IMR-90 (cell line): ENCODE measurements around the gene SCYL3. TPM values are rescaled to one million over a fixed set of nuclear protein-coding genes. Genes with fewer than 3 reads are reported as not detected.

Source experiments
- ATAC-seq: fragments of 200-7000 bp; cut with Tn5 transposase; 2 replicates; pipeline ENCODE4 v1.9.1; 2020; ENCODE audit warnings: low read depth, mild to moderate bottlenecking, moderate library complexity
- BruUV-seq: library from RNA; stranded (reverse); fragments of 400-500 nt; replicated peaks from 2 replicates; lab custom pipeline; 2021; lab: Mats Ljungman, UMichigan
- CTCF ChIA-PET: fragments of 300-600 bp; formaldehyde crosslinking; extraction: SDS; loops from one replicate; lab custom pipeline; 2021; ENCODE audit warnings: antibody characterized with exemption; lab: Yijun Ruan, JAX
- POLR2A ChIA-PET: fragments of 300-600 bp; sonication (Branson Sonifier 250); formaldehyde crosslinking; loops from one replicate; lab custom pipeline; 2022; ENCODE audit warnings: antibody characterized with exemption; ENCODE audit not compliant: unreplicated experiment; lab: Charles Lee
- DNase-seq: peaks from one replicate; pipeline ENCODE4 v3.0.0; 2013
- H2AFZ ChIP-seq: replicated peaks from 2 replicates; pipeline ENCODE3; 2013; ENCODE audit warnings: low read length, mild to moderate bottlenecking; ENCODE audit not compliant: poor library complexity
- H2AK5ac ChIP-seq: 2 replicates; pipeline ENCODE4 v1.6.1; 2013; ENCODE audit warnings: low read depth, low read length, inconsistent platforms
- H2AK9ac ChIP-seq: replicated peaks from 2 replicates; pipeline ENCODE3; 2013; ENCODE audit warnings: mild to moderate bottlenecking, low read depth, low read length, moderate library complexity; ENCODE audit not compliant: poor library complexity
- H2BK120ac ChIP-seq: 2 replicates; pipeline ENCODE4 v1.6.1; 2013; ENCODE audit warnings: low read depth, low read length, inconsistent platforms
- H2BK15ac ChIP-seq: 3 replicates; pipeline ENCODE4 v1.6.1; 2013; ENCODE audit warnings: low read depth, low read length, inconsistent platforms
- H2BK20ac ChIP-seq: 2 replicates; pipeline ENCODE4 v1.6.1; 2013; ENCODE audit warnings: low read depth, mild to moderate bottlenecking, inconsistent platforms, low read length, moderate library complexity
- H2BK5ac ChIP-seq: 2 replicates; pipeline ENCODE4 v1.6.1; 2013; ENCODE audit warnings: mild to moderate bottlenecking, low read depth, low read length, inconsistent platforms; ENCODE audit not compliant: poor library complexity, severe bottlenecking
- H3K14ac ChIP-seq: replicated peaks from 2 replicates; pipeline ENCODE4 v1.6.1; 2013; ENCODE audit warnings: low read depth, low read length, inconsistent platforms
- H3K18ac ChIP-seq: 2 replicates; pipeline ENCODE4 v1.6.1; 2013; ENCODE audit warnings: low read depth, low read length, control low read depth
- H3K23ac ChIP-seq: 2 replicates; pipeline ENCODE4 v1.6.1; 2013; ENCODE audit warnings: low read depth, low read length, inconsistent platforms
- H3K27ac ChIP-seq: 2 replicates; pipeline ENCODE4 v1.5.1; 2013; ENCODE audit warnings: mild to moderate bottlenecking, control low read depth, low read length; ENCODE audit not compliant: insufficient read depth
- H3K27me3 ChIP-seq: 2 replicates; pipeline ENCODE4 v1.6.1; 2013; ENCODE audit warnings: low read length; ENCODE audit not compliant: control insufficient read depth, insufficient read depth
- H3K36me3 ChIP-seq: 2 replicates; pipeline ENCODE4 v1.6.1; 2013; ENCODE audit warnings: low read length, mixed read lengths; ENCODE audit not compliant: control insufficient read depth, insufficient read depth
- H3K4ac ChIP-seq: 2 replicates; pipeline ENCODE4 v1.6.1; 2013; ENCODE audit warnings: low read depth, low read length, inconsistent platforms
- H3K4me1 ChIP-seq: 2 replicates; pipeline ENCODE4 v1.6.1; 2013; ENCODE audit warnings: low read length, mixed read lengths; ENCODE audit not compliant: control insufficient read depth, insufficient read depth
- H3K4me2 ChIP-seq: 2 replicates; pipeline ENCODE4 v1.6.1; 2013; ENCODE audit warnings: low read depth, mild to moderate bottlenecking, control low read depth, low read length, moderate library complexity
- H3K4me3 ChIP-seq: 2 replicates; pipeline ENCODE4 v1.5.1; 2013; ENCODE audit warnings: low read depth, mild to moderate bottlenecking, control low read depth, low read length, moderate library complexity; ENCODE audit not compliant: insufficient read depth
- H3K56ac ChIP-seq: 2 replicates; pipeline ENCODE4 v1.6.1; 2013; ENCODE audit warnings: low read length, inconsistent platforms; ENCODE audit not compliant: insufficient read depth; ENCODE audit errors: extremely low read depth
- H3K79me1 ChIP-seq, 2 experiments: 2 replicates each; pipeline ENCODE4 v1.6.1; 2013; ENCODE audit warnings: low read length in 2 of 2, inconsistent platforms in 1 of 2, low read depth in 1 of 2
- H3K9ac ChIP-seq: 2 replicates; pipeline ENCODE4 v1.6.1; 2013; ENCODE audit warnings: low read depth, low read length, control low read depth
- H3K9me1 ChIP-seq: 2 replicates; pipeline ENCODE4 v1.6.1; 2013; ENCODE audit warnings: low read length, inconsistent platforms; ENCODE audit not compliant: insufficient read depth
- H3K9me3 ChIP-seq: 2 replicates; pipeline ENCODE4 v1.6.1; 2013; ENCODE audit warnings: low read length; ENCODE audit not compliant: control insufficient read depth, insufficient read depth
- H4K20me1 ChIP-seq: 2 replicates; pipeline ENCODE4 v1.6.1; 2013; ENCODE audit warnings: low read length, inconsistent platforms; ENCODE audit not compliant: insufficient read depth
- H4K5ac ChIP-seq: 2 replicates; pipeline ENCODE4 v1.6.1; 2013; ENCODE audit warnings: mild to moderate bottlenecking, low read depth, low read length, control low read depth
- H4K8ac ChIP-seq, 2 experiments: 2 replicates each; pipeline ENCODE4 v1.6.1; 2013; ENCODE audit warnings: low read depth in 2 of 2, low read length in 2 of 2, control low read depth in 1 of 2, inconsistent platforms in 1 of 2
- H4K91ac ChIP-seq: 2 replicates; pipeline ENCODE4 v1.6.1; 2013; ENCODE audit warnings: low read depth, low read length, inconsistent platforms; ENCODE audit not compliant: insufficient read depth
- FOS ChIP-seq: fragments of 150-350 bp; IDR thresholded peaks from 2 replicates; pipeline ENCODE4 v1.6.1; 2016; ENCODE audit warnings: low read depth, low read length
- MAZ ChIP-seq: IDR thresholded peaks from 2 replicates; pipeline ENCODE4 v1.6.1; 2012; ENCODE audit warnings: low read depth, mild to moderate bottlenecking, low read length, improper control_type of control experiment, moderate library complexity, borderline replicate concordance
- WGBS, 2 experiments: methylation state at CpG; one replicate each; pipeline versions ENCODE4 v1.1.5 to v1.1.7; 2013; ENCODE audit warnings: missing lambda C conversion rate in 2 of 2; ENCODE audit not compliant: insufficient read length in 1 of 2; ENCODE audit errors: extremely low coverage in 2 of 2; 5-methylcytosine and 5-hydroxymethylcytosine counted together
- dilution Hi-C: fragments of 300-500 bp; cut with HindIII; formaldehyde crosslinking; loops from one replicate; pipeline ENCODE4 v1.14.3; 2018; ENCODE audit warnings: low sequenced_read_pairs; ENCODE audit not compliant: unreplicated experiment
- in situ Hi-C: fragments of 300-500 bp; cut with MboI; formaldehyde crosslinking; loops from 3 replicates; pipeline ENCODE4 v1.14.3; 2019; ENCODE audit warnings: low sequenced_read_pairs, inconsistent platforms, mixed read lengths
- intact Hi-C: fragments of 100-400 bp; cut with micrococcal nuclease; formaldehyde crosslinking; loops from 2 replicates; pipeline ENCODE4 v1.10.0; 2022
- polyA plus RNA-seq, 3 experiments: library from polyadenylated mRNA; depleted of rRNA; stranded (reverse); fragments of >200 nt; gene quantifications; 2 replicates each; pipeline ENCODE4 v1.2.3, GENCODE V29; 2012; ENCODE audit warnings: low replicate concordance in 1 of 3
- total RNA-seq: library from RNA; depleted of rRNA; stranded (reverse); fragments of >200 nt; gene quantifications from 2 replicates; pipeline ENCODE4 v1.2.3, GENCODE V29; 2012

SCYL3 gene
- total and polyA plus RNA-seq, 2 of the 4 experiments (the other 2 are of a cell fraction) = 3.9 to 8.4 TPM

- Histone ChIP-seq H4K91ac (no peak overlapping the region), H3K18ac (no peak overlapping the region), H2AK5ac (no peak overlapping the region), H2AFZ (no peak overlapping the region), H3K79me1 (peaks cover 28 to 30% of the 10 kb centered on the region in 2 experiments; a peak in 3 of 4 replicates), H3K4me3 (no peak overlapping the region), H3K36me3 (peaks cover 19% of the 10 kb centered on the region), H3K9me3 (no peaks in the 10 kb centered on the region), H2BK20ac (no peak overlapping the region), H3K4me2 (peak overlapping the region; percentile 31; the same call in 1 of the 2 replicates), H3K56ac (no peak overlapping the region), H3K27me3 (no peaks in the 10 kb centered on the region), H4K8ac (no peak overlapping the region), H2AK9ac (no peak overlapping the region), H4K20me1 (no peaks in the 10 kb centered on the region; the same call in 1 of the 2 replicates), H2BK120ac (no peak overlapping the region), H3K9me1 (peaks cover 6% of the 10 kb centered on the region; the same call in 1 of the 2 replicates), H3K9ac (no peak overlapping the region), H2BK15ac (no peak overlapping the region), H2BK5ac (no peak overlapping the region), H3K4ac (no peak overlapping the region), H3K14ac (no peak overlapping the region), H3K27ac (no peak overlapping the region), H4K5ac (no peak overlapping the region; the same call in 1 of the 2 replicates), H3K23ac (no peak overlapping the region), H3K4me1 (peaks cover 4% of the 10 kb centered on the region)
- in situ Hi-C loops (no loop called here), intact Hi-C loops (no loop called here), dilution Hi-C loops (no loop called here)
- ChIA-PET CTCF (interaction anchor here (0.6 kb wide), 1 partner anchor 875 kb away, joined by 3 read pairs; no protein-coding TSS in a partner anchor), POLR2A (no interaction called here)
- ATAC-seq (peak; percentile 59), DNase-seq (no peak)
- no CpG with 5 or more reads among the region's 1 CpG for WGBS, 2 experiments
- TF ChIP-seq FOS = peak; percentile 61; the same call in 1 of the 2 replicates
- TF ChIP-seq MAZ = no peak
- no TSS peak for BruUV-seq
Observed at GRCh38 chr1:169886422-169886821, 7.3 kb downstream of the SCYL3 start.
